ENCODE data around the gene CACNA2D3.

CACNA2D3 gene

DNA sequence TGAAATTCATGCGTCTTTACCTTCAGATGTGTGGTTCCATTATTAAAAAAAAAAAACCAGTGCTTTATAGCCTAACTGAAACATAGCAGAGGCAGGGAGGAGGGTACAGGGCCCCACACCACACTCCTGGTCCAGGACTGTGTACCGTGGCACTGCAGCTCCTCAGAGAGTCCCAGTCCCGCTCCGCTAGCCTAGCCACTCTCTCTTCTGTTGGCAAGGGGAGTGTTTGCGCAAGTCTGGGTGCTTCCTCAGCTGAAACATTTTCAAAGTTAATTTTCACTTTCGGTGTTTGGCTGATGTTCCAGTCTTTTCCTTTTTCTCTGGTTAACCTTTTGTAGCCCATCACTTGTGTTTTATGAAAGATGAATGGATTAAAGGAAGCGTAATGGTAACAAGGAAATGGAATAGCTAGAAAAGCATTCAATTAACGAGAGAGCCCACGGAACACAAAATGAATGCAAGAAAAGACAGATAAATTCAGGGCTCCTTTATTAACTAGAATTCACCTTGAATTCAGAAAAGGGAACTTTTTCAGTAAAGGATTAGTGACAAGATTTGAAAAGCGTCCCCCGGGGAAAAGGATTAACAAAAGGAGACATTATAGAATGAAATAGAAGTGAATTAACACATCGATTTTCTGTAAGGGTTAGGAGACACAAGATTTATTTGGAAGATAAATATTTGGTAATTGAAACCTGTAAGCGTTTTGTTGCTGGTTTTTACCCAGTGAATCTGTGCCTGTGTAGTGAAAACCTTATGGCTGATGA lies 177.0 kb downstream of the CACNA2D3 start:
- Histone ChIP-seq H3K4me1 (ENCODE audit: control insufficient read depth, low read depth, low read length) (peaks cover 10% of the 10 kb centered on the region), H3K27ac (ENCODE audit: low read length) (no peak overlapping the region), H3K4me3 (ENCODE audit: low read length) (no peak overlapping the region), H3K27me3 (ENCODE audit: control insufficient read depth, insufficient read depth, low read length) (no peaks in the 10 kb centered on the region), H3K9me3 (ENCODE audit: control insufficient read depth, low read depth, low read length) (no peaks in the 10 kb centered on the region), H3K9ac (ENCODE audit: low read length) (no peak overlapping the region), H3K36me3 (ENCODE audit: control insufficient read depth, low read depth, low read length) (no peaks in the 10 kb centered on the region)

- Histone ChIP-seq H3K27ac (ENCODE audit: low read length) (no peak overlapping the region), H3K9me3 (ENCODE audit: control insufficient read depth, low read depth, low read length) (no peaks in the 10 kb centered on the region), H3K36me3 (ENCODE audit: control insufficient read depth, low read depth, low read length) (no peaks in the 10 kb centered on the region), H3K9ac (ENCODE audit: low read length) (no peak overlapping the region), H3K4me1 (ENCODE audit: control insufficient read depth, low read depth, low read length) (peaks cover 4% of the 10 kb centered on the region), H3K27me3 (ENCODE audit: control insufficient read depth, insufficient read depth, low read length) (no peaks in the 10 kb centered on the region), H3K4me3 (ENCODE audit: low read length) (no peak overlapping the region)
Observed at GRCh38 chr3:54303517-54304375, 181.4 kb downstream of the CACNA2D3 start.

DNA sequence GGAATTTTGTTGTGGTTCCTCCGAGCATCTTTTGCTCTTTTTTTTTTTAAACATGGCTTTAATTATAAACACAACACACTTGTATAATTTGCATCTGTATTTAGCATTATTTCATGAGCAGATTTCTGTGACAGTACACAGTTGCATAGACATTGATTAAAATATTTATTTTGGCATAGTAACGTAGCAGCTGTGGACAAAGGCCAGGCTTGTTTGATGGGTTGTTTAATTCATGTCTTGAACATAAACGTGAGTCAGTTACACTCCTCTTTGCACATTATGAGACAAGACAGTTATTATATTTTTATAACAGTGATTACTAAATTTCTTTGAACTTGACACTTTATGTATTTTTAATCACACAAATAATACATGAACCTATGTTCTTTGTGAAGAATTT lies 182.5 kb downstream of the CACNA2D3 start:
- Histone ChIP-seq H3K9ac (ENCODE audit: low read length) (no peak overlapping the region), H3K4me3 (ENCODE audit: low read length) (no peak overlapping the region), H3K27me3 (ENCODE audit: control insufficient read depth, insufficient read depth, low read length) (no peaks in the 10 kb centered on the region), H3K36me3 (ENCODE audit: control insufficient read depth, low read depth, low read length) (no peaks in the 10 kb centered on the region), H3K4me1 (ENCODE audit: control insufficient read depth, low read depth, low read length) (peaks cover 9% of the 10 kb centered on the region), H3K9me3 (ENCODE audit: control insufficient read depth, low read depth, low read length) (no peaks in the 10 kb centered on the region), H3K27ac (ENCODE audit: low read length) (no peak overlapping the region)

DNA sequence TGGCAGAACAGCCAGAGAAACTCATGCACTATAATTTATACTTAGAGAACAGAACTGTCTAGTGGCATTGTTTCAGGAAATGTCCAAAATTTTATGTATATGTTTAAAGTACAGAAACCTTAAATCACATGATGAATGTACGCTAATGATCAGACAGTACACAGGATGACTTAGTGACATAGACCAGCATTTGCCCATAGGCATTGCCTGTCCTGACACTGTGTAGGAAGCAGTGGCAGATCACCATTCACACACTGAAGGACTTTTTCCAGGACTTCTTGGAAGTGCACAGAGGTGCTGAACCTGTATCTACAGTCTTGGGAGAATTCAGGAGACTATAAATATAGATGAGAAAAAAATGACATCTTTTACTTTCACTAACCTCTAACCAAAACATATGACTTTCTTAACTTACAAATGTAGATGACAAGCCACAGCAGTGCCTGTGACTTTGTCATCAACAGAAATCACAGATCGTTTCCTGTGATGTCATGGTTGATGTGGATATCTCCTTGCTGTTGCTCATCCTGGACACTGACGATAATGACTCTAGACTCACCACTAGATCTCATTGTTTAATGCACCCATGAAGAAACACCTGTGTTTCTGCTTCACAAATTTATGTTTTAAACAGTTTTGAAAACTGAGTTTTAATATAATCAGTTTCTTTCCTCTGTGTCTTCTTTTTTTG lies 183.2 kb downstream of the CACNA2D3 start:
- H3K36me3 ChIP-seq (ENCODE audit: control insufficient read depth, low read depth, low read length): no peaks in the 10 kb centered on the region
- H3K27ac ChIP-seq (ENCODE audit: low read length): no peak overlapping the region
- no peak overlapping the region for H3K4me3 ChIP-seq (ENCODE audit: low read length)
- H3K4me1 ChIP-seq (ENCODE audit: control insufficient read depth, low read depth, low read length): peaks cover 9% of the 10 kb centered on the region
- H3K9me3 ChIP-seq (ENCODE audit: control insufficient read depth, low read depth, low read length): no peaks in the 10 kb centered on the region
- H3K9ac ChIP-seq (ENCODE audit: low read length): no peak overlapping the region
- H3K27me3 ChIP-seq (ENCODE audit: control insufficient read depth, insufficient read depth, low read length): no peaks in the 10 kb centered on the region

DNA sequence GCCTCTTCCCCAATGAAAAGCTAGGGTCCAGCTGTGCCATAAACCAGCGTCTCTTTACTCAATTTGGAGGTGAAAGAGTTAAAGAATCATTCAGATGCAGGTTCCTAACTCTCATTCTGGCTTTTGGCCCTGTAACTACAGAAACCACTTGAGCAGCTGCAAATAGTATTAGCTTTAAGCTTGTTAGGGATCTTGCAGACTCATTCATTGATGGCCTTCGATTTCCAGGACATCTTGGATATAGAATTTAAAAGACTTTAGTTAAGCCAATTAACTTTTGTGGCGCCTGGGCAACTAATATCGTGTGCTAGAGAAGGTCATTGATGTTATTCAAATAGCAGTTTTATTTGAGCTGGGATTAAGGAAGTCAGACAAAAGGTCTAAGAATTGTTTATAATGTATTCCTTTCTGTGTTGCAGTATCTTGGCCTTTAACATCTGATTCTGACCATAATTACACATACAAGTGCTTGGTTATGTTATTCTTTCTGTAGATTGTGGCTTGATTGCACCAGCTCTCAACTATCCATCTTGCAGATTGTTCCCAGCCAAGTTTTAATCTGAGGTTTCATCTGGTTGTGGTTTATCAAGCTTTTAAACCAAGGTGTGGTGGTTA lies 185.3 kb downstream of the CACNA2D3 start:
- Histone ChIP-seq H3K9me3 (ENCODE audit: control insufficient read depth, low read depth, low read length) (no peaks in the 10 kb centered on the region), H3K4me1 (ENCODE audit: control insufficient read depth, low read depth, low read length) (peaks cover 9% of the 10 kb centered on the region), H3K36me3 (ENCODE audit: control insufficient read depth, low read depth, low read length) (no peaks in the 10 kb centered on the region), H3K27me3 (ENCODE audit: control insufficient read depth, insufficient read depth, low read length) (no peaks in the 10 kb centered on the region), H3K4me3 (ENCODE audit: low read length) (no peak overlapping the region), H3K27ac (ENCODE audit: low read length) (no peak overlapping the region), H3K9ac (ENCODE audit: low read length) (no peak overlapping the region)

DNA sequence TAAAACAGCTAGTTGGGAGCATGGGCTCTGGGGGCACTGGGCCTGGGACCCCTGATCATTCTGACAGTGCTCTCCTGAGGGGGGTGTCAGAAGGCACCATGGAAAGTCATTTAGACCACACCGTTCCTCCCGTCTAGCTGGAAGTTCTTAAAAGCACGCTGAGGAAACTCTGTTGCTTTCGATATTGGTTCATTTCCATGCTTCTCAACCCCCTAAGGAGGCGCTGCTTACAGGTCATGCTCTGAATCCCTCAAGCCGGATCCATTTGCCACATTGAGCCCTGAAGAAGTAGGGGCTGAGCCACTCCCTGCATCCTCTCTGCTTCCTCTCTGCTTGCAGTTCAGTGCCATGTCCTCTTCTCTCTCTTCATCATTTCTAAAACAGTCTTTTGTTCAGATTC lies 187.2 kb downstream of the CACNA2D3 start:
- no peaks in the 10 kb centered on the region for H3K27me3 ChIP-seq (ENCODE audit: control insufficient read depth, insufficient read depth, low read length)
- no peak overlapping the region for H3K9ac ChIP-seq (ENCODE audit: low read length)
- H3K4me3 ChIP-seq (ENCODE audit: low read length): no peak overlapping the region
- H3K9me3 ChIP-seq (ENCODE audit: control insufficient read depth, low read depth, low read length): no peaks in the 10 kb centered on the region
- no peak overlapping the region for H3K27ac ChIP-seq (ENCODE audit: low read length)
- no peaks in the 10 kb centered on the region for H3K36me3 ChIP-seq (ENCODE audit: control insufficient read depth, low read depth, low read length)
- peaks cover 5% of the 10 kb centered on the region for H3K4me1 ChIP-seq (ENCODE audit: control insufficient read depth, low read depth, low read length)

DNA sequence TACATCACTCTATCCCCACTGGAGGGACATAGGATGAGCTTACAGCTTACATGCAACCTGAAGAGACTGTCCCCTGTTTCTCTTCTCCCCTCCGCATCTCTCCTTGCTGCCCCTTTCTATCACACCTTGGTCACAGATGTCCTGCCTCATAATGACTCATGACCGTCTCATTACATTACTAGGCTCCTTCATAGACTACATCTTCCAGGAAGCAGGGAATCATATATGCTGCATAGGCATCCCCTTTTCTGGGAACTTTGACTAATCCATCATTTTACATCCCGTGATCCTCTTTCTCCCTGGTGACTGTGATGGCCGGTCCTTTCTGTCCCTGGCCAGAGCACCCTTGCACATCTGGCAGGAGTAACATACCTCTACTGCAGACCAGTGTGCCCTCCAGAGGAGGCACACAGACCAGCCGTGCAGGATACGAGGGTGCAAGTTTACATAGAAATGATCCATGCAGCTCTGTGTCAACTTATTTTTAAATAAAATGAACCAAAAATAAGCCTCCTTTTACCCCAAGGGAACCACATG lies 188.9 kb downstream of the CACNA2D3 start:
- no peak overlapping the region for H3K27ac ChIP-seq (ENCODE audit: low read length)
- no peaks in the 10 kb centered on the region for H3K36me3 ChIP-seq (ENCODE audit: control insufficient read depth, low read depth, low read length)
- H3K4me3 ChIP-seq (ENCODE audit: low read length): no peak overlapping the region
- no peaks in the 10 kb centered on the region for H3K9me3 ChIP-seq (ENCODE audit: control insufficient read depth, low read depth, low read length)
- no peak overlapping the region for H3K9ac ChIP-seq (ENCODE audit: low read length)
- H3K27me3 ChIP-seq (ENCODE audit: control insufficient read depth, insufficient read depth, low read length): no peaks in the 10 kb centered on the region
- peaks cover 5% of the 10 kb centered on the region for H3K4me1 ChIP-seq (ENCODE audit: control insufficient read depth, low read depth, low read length)

GRCh38 chr3:54312156-54312899 lies 190.0 kb downstream of the CACNA2D3 start:
- no peak overlapping the region for H3K4me3 ChIP-seq (ENCODE audit: low read length)
- no peaks in the 10 kb centered on the region for H3K36me3 ChIP-seq (ENCODE audit: control insufficient read depth, low read depth, low read length)
- peaks cover 5% of the 10 kb centered on the region for H3K4me1 ChIP-seq (ENCODE audit: control insufficient read depth, low read depth, low read length)
- no peaks in the 10 kb centered on the region for H3K27me3 ChIP-seq (ENCODE audit: control insufficient read depth, insufficient read depth, low read length)
- no peak overlapping the region for H3K27ac ChIP-seq (ENCODE audit: low read length)
- H3K9ac ChIP-seq (ENCODE audit: low read length): no peak overlapping the region
- no peaks in the 10 kb centered on the region for H3K9me3 ChIP-seq (ENCODE audit: control insufficient read depth, low read depth, low read length)

- Histone ChIP-seq H3K9me3 (ENCODE audit: control insufficient read depth, low read depth, low read length) (no peaks in the 10 kb centered on the region), H3K36me3 (ENCODE audit: control insufficient read depth, low read depth, low read length) (no peaks in the 10 kb centered on the region), H3K9ac (ENCODE audit: low read length) (no peak overlapping the region), H3K27me3 (ENCODE audit: control insufficient read depth, insufficient read depth, low read length) (no peaks in the 10 kb centered on the region), H3K4me1 (ENCODE audit: control insufficient read depth, low read depth, low read length) (peaks cover 5% of the 10 kb centered on the region), H3K4me3 (ENCODE audit: low read length) (no peak overlapping the region), H3K27ac (ENCODE audit: low read length) (no peak overlapping the region)
Observed at GRCh38 chr3:54313418-54313817, 191.1 kb downstream of the CACNA2D3 start.

- H3K9ac ChIP-seq (ENCODE audit: low read length): no peak overlapping the region
- no peaks in the 10 kb centered on the region for H3K27me3 ChIP-seq (ENCODE audit: control insufficient read depth, insufficient read depth, low read length)
- no peak overlapping the region for H3K27ac ChIP-seq (ENCODE audit: low read length)
- H3K4me3 ChIP-seq (ENCODE audit: low read length): no peak overlapping the region
- no peaks in the 10 kb centered on the region for H3K4me1 ChIP-seq (ENCODE audit: control insufficient read depth, low read depth, low read length)
- no peaks in the 10 kb centered on the region for H3K9me3 ChIP-seq (ENCODE audit: control insufficient read depth, low read depth, low read length)
- no peaks in the 10 kb centered on the region for H3K36me3 ChIP-seq (ENCODE audit: control insufficient read depth, low read depth, low read length)
Observed at GRCh38 chr3:54321520-54321919, 199.2 kb downstream of the CACNA2D3 start.
